GM10266 (cell line): ENCODE measurements around the gene RYR3.

Experiments
- DNase-seq: peaks from one replicate; pipeline ENCODE4 v3.0.0; 2012; ENCODE audit errors: extremely low spot score
- TF ChIP-seq, protein P1 (sequence below): IDR thresholded peaks from 2 replicates; pipeline ENCODE4 v1.5.1; 2012; ENCODE audit warnings: mild to moderate bottlenecking, low read depth; ENCODE audit not compliant: control insufficient read depth, insufficient read depth; ENCODE audit errors: missing control alignments

RYR3 gene

GRCh38 chr15:33492434-33493052 lies 181.8 kb downstream of the RYR3 start:
- TF ChIP-seq, protein P1, sequence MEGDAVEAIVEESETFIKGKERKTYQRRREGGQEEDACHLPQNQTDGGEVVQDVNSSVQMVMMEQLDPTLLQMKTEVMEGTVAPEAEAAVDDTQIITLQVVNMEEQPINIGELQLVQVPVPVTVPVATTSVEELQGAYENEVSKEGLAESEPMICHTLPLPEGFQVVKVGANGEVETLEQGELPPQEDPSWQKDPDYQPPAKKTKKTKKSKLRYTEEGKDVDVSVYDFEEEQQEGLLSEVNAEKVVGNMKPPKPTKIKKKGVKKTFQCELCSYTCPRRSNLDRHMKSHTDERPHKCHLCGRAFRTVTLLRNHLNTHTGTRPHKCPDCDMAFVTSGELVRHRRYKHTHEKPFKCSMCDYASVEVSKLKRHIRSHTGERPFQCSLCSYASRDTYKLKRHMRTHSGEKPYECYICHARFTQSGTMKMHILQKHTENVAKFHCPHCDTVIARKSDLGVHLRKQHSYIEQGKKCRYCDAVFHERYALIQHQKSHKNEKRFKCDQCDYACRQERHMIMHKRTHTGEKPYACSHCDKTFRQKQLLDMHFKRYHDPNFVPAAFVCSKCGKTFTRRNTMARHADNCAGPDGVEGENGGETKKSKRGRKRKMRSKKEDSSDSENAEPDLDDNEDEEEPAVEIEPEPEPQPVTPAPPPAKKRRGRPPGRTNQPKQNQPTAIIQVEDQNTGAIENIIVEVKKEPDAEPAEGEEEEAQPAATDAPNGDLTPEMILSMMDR = no peak
- DNase-seq = no peak

- DNase-seq = no peak
- TF ChIP-seq, protein P1 = no peak
These were observed 183.5 kb downstream of the RYR3 start for GRCh38 chr15:33494306-33494705.

DNA sequence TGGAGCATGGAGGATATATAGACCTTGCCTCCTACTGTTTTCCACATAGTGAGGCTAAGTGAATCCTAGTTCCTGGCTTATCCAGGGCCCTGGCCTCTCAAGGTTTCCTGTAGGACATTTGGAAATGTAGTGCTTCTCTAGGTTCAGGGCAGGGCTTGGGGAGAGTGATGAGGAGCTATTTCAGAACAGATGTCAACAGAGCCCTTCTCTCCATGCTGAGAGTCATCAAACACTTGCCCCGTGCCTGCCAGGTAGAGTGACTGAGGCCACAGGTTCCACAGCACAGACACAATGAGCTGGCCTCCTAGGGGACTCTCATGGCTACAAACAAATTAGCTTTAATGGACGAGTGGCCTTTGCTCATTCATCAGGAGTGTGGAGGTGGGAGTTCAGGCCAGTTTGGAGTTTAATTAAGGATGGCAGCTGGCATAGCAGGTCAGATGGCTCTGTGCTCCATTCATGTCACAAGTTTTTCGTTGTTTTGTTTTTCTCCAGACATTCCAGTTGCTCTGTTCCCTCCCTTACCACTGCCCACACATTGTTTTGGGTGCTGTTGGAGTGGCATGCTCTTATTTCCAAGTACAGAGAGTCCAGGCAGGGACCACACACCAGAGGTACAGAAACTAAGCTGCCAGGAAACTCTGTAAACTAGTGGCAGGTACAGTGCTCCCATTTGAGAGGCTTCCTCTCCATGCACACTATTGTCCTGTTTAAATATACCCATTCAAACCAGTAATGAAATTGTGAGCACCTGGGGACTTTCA lies 189.8 kb downstream of the RYR3 start:
- no peak for DNase-seq
- TF ChIP-seq, protein P1 = no peak

- TF ChIP-seq, protein P1 = no peak
- DNase-seq = no peak
These were observed 192.9 kb downstream of the RYR3 start for GRCh38 chr15:33503681-33504080.

DNA sequence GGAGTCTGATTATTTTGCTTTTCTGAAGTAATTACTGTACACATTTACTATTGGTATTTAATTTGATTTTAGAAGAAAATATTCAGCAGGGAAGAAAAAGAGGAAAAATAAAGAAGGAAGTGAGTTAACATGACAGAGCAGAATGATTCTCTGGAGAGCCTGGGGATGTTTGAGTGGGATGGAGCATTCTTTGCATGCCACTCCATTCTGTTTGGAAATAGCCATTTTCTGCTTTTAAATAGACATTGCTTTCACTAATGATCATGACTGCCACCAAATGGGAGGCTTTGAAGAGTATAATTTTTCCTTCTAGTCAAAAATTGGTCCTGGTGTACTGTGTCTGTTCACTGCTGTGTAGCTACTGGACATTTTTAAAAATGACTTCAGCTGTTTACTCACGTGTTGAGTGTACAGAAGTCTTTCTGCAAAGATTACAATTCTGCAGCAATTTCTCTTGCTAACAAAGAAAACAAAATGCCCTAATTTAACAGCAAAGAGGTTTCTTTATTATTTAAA lies 196.1 kb downstream of the RYR3 start:
- DNase-seq = no peak
- TF ChIP-seq, protein P1 = no peak

DNA sequence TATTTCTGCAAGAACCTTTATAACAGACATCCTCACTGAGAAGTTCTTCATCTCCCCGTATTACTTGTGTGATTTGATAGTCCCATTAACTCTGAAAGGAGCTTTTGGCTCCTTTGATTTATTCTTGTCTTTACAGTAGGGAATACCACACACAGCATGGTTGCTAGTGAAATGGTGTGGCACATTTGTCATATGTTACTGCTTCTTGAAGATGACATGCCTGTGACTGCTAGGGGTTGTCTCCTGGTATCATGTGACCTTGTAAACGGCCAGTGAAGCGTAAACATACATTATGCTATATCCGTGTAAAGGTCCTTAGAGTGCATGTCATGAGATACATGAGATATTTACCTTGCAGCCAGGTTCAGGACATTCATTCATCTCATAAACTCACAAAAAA lies 197.9 kb downstream of the RYR3 start:
- TF ChIP-seq, protein P1 = no peak
- no peak for DNase-seq

GRCh38 chr15:33515121-33515520 lies 204.4 kb downstream of the RYR3 start:
- DNase-seq = no peak
- TF ChIP-seq, protein P1 = no peak
